Bone marrow (tissue), 2 donors: ENCODE data around the gene LRP1B.
"Not testable (repeated sequence)": the region's sequence is repeated elsewhere in the genome, so short reads cannot be mapped to it uniquely, and the experiment has no call there.

Experiments
- DNase-seq, 2 donors: peaks; one replicate each; lab custom pipeline; 2025; lab: John Stamatoyannopoulos, UW

LRP1B gene

DNA sequence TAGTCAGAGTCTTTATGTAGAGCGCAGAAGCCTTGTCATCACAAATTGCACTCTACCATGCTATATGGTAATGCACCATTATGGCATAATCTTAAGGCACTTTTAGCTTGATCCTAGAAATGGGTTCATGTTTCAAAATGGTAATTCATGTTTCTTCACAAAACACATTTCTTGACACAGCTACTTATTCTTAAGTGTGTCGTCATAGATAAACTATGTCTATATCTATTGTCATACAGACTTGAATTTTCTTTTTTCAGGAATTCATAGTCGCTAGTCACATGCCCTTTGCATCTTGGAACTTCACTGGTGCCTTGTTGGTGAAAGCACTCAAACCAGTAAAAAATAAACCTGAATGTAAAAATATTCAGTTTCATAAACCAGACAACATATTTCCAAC is 1578.2 kb downstream of the LRP1B start:
- no peak for DNase-seq

DNA sequence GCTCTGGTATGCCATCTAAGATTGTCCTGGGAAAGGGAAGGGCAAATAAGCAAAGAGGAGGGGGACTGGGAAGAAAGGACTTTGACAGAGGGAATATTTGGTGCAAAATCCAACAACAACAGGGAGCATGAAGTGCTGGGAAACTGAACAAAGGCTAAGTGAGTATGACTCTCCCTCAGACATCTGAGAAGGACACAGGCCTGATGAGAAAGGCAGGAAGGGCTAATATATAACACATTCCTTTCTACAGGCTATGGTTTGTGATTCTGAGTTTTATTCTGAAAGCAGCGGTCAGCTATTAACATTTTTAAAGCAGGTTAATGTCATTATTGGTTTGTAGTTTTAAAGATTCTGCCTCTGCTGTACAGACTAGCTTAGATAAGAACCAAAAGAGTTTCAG is 1579.5 kb downstream of the LRP1B start:
- no peak for DNase-seq

- DNase-seq, result no peak
Observed at GRCh38 chr2:140550821-140551220, 1580.0 kb downstream of the LRP1B start.

- DNase-seq, result not testable (repeated sequence)
Observed at GRCh38 chr2:140544769-140545168, 1586.0 kb downstream of the LRP1B start.

- no peak for DNase-seq
Observed at GRCh38 chr2:140542627-140543026, 1588.2 kb downstream of the LRP1B start.

DNA sequence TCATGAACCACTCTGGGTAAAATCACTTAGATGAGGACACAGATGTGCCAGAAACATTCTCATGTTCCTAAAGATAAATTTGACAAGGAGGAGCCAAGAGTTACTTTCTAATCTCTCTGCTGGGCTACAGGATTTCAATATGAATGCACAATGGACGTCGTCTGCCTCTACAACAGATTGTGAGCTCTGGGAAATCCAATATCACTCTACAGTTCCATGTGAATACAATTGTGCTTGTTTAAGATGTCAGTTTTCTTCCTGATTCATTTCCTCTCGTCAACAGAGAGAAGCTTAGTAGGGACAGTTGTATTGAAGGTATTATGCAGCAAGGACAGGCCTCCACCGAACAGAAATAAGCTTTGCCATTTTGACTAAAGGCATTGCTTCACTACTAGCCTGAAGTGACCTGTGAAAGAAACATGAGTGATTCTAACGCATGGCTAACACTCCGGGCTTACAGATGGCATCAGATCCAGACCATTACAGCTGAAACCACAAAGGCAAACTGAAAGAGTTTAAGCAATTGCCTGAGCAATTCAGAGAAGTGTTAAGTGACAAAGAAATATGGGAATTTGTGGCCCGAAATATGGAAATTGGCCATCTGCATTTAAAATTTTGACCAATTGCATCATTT is 1591.5 kb downstream of the LRP1B start:
- DNase-seq, result no peak

DNA sequence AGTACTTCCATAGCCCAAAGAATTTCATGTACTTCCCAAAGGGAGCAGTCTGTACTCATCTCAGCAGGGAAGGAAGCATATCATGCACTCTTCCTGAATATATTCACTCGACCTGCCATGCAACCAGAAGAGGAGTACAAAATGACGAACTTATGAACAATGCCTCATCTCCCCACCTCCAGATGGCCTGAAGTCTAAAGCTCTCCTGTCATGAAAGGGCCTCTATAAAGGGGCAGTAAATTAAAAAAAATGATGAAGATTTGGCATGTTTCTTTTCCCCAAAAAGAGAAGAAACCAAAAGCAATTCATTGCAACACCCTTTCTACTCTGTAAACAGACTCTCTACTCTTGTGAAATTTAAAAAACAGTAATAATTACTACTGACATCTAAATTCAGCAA is 1601.1 kb downstream of the LRP1B start:
- no peak for DNase-seq

DNA sequence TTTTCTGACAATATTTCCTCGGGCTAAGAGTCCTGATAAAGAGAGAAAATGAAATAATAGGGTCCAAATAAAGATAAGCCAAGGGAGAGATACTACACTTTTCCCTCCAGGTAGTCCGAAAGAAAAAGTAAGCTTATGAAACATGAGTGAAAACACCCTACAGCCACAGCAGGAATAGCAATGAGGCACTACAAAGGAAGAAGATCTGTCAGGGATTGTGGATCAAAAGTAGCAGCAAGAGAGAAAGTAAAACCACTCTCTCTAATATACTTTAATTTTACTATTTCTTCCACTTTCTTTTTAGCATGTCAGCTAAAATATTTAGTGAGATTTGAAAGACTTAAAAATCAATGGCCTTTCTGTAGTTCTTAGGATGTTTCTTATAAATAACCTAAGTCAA is 1601.8 kb downstream of the LRP1B start:
- DNase-seq, result no peak

GRCh38 chr2:140526575-140526974 is 1604.2 kb downstream of the LRP1B start:
- no peak for DNase-seq

- no peak for DNase-seq
Observed at GRCh38 chr2:140512106-140512505, 1618.7 kb downstream of the LRP1B start.

- DNase-seq, result no peak
Observed at GRCh38 chr2:140509765-140510164, 1621.1 kb downstream of the LRP1B start.

DNA sequence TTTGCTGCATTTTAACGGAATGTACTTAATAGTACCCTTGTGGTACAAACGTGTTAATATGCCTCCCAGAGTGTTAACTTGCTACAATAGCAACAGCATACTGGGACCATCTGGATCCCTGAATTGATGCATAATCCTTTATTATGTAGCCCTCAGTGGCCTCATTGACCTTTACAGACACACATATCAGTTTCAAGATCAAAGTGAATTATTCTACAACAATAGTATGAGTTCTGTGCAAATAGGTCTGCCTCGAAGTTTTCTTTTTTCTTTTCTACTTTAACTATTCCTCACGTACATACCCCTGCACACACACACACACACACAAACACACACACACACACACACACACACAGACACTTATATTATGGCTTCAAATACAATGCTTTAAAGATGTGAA is 1622.1 kb downstream of the LRP1B start:
- no peak for DNase-seq

DNA sequence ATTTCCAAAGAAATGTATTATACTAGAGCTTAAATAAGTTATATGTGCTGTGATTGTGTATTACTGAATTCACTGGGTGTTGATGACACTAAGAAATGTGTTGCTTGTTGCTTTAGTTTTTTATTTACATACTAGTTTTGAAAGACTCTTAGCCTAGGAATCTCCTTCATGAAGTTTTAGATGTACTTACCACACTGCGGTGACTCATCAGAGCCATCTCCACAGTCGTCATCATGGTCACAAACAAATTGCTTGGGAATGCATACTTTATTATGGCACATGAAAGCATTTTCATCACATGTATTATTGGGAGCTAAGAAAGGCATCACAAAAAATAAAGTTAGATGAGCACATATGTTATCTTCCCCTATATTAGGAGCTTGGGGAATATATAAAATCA is 1624.2 kb downstream of the LRP1B start:
- no peak for DNase-seq

DNA sequence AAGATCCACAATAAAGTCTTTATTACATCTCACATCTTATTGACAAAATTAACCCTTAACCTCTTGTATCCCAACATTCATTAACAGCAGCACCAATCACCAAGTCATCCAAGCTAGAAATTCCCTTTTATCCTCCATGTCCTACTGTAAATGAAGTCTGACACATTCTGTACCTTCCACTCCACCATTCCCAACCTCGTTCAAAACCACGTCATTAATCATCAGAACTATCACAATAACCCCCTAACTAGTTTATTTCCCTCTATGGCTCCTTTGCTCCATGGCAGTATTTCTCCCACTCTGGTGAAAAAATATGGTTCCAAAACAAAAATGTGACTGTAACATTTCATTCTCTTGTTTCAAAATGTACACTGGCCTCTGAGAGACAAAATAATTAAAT is 1626.2 kb downstream of the LRP1B start:
- no peak for DNase-seq

DNA sequence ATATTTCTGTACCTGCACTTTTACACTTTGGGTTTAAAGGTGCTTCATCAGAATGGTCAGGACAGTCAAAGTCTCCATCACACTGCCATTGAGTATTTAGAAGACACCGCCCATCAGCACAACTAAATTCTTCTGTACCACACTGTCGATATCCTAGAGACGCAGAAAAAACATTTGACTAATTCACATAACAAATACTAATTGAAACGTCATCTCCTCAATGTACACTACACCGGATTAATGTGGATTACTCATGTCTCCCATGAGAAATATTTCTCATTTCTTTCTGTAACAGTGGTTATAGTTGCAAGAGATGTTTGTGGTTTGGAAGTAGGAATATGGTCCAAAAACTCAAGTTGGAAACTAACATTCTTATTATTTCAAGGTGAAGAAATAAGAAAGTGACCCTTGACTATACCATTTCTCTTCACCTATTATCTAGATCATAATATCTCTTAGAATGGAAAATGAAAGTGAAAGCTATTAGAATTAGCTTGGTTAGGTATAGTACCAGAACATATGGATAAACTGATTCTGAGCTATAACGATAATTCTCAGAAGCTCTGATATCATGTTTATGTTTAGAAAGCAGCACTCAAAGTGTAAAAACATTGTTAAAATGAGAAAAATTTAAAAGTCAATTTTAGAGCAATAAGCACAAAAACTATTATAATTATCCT is 1627.7 kb downstream of the LRP1B start:
- no peak for DNase-seq

- DNase-seq, result no peak
Observed at GRCh38 chr2:140498360-140498759, 1632.5 kb downstream of the LRP1B start.

DNA sequence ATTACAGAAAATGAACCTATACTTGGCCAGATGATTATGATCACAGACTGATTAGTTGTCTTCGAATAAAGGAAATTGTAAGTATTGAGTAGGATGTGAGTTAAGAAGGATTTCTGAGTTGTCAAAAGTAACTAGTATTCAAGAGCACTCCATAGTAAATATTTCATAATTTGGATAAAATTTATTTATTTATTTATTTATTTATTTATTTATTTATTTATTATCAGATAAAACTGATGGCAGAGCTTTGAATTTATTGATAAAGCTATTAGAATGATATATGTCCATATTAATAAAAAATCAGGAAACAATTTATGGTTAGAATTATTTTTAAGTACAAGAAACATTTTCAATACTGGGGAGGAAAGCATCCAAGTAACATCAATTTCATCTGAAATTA is 1634.1 kb downstream of the LRP1B start:
- no peak for DNase-seq

DNA sequence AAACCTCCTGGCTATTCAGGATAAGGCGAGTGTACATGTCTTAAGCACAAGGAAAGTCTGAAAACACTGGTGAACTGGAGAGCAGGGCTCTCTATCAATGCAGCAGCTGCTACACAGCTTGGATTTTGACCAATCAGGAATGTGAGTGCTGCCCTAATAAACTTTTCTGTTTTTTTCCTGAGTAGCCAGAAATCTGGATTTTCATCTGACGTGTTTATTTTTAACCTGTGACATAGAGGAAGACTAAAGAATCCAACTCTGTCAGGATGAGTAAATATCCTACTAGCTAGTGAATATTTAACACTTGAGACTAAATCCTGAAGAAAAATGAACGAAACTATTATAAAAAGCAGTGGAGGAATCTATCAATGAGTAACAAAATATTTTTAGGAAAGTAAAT is 1638.9 kb downstream of the LRP1B start:
- no peak for DNase-seq

DNA sequence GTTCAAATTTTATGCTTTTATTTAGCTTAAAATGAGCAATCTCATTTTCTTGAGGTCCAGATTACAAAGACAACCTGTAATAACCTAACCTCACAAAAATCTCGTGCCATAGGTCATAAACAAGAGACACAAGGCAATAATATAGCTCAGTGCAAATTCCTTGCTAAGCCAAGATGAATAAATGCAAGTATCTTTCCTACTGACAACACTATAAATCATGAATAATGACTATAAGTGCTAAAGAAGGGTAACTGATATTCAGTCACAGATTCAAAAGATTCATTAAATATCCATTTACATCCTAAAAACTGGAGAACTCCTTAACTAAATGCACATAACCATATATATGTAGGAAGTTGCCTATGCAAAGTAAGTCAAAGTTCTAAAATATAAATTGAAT is 1641.6 kb downstream of the LRP1B start:
- no peak for DNase-seq

DNA sequence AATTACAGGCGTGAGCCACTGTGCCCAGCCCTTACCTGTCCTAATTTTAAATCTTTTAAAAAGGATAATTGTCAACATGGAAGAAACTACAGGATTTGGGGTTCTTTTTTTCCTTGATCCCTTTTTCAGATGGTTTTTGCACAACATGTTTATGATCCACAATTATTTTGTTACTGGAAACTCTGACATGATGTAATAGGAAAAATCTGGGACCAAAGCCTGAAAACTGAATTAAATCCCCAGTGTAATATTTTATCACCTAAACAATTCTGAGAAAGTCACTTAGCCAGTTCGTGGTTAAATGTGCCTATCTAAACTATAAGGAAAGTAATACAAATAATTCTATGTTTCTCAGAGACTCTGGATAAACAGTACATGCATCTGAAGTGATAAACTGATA is 1649.7 kb downstream of the LRP1B start:
- DNase-seq, result no peak

DNA sequence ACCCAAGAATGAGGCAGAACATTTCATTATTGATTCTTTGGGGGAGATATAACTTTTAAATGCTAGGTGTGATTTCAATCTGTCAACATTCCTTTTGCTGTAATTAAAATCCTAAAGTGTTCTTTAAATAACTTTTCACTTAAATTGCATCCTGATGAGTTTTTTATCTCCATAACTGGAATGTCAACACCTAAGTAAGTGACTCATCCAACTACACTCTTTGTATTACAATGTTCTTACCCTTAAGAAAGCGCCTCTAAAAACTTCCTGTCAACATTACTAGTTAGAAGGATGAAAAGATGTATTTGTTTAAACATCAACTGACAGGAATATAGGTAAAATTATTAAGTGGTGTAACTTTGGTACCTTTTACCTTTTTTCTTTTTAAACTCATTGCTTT is 1657.0 kb downstream of the LRP1B start:
- no peak for DNase-seq

DNA sequence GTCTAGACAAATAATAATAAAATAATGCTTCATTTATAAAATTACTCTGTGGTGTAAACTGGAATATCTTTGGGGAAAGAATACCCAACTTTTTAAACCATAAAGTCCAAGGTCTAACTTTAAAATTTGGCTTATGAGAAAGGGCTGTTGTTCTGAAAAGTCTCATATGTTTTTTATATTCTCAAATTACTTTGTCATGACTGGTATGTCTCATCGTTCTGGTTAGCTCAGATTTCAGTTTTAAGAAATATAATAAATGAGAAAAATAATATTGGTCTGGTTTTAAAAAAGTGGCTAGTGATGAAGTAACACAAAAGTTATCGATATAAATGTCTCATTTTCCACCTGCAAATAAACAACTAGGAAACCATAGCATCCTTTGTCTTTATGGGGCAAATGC is 1658.1 kb downstream of the LRP1B start:
- DNase-seq, result no peak

- no peak for DNase-seq
Observed at GRCh38 chr2:140465301-140465700, 1665.5 kb downstream of the LRP1B start.

GRCh38 chr2:140462990-140463389 is 1667.8 kb downstream of the LRP1B start:
- DNase-seq, result no peak
